SK-N-SH (cell line): ENCODE data around the gene CAPG. TPM values are rescaled to one million over a fixed set of nuclear protein-coding genes. Genes with fewer than 3 reads are reported as not detected.

Experiments
- CTCF ChIA-PET: fragments of 300-600, 350-600 bp; formaldehyde crosslinking; extraction: SDS; loops from one replicate; lab custom pipeline; 2021; lab: Yijun Ruan, JAX
- POLR2A ChIA-PET: fragments of 350-600 bp; sonication (Branson Sonifier 250); formaldehyde crosslinking; extraction: SDS; loops from one replicate; lab custom pipeline; 2020; ENCODE audit warnings: antibody characterized with exemption, inconsistent platforms; lab: Yijun Ruan, JAX
- DNase-seq: peaks from one replicate; pipeline ENCODE4 v3.0.0; 2012
- H2AFZ ChIP-seq: fragments of 200-600 bp; sonication (generic); 2 replicates; pipeline ENCODE4 v1.8.1; 2016; ENCODE audit warnings: antibody characterized with exemption, mild to moderate bottlenecking, low read depth
- H3F3A ChIP-seq: fragments of 200-600 bp; sonication (generic); replicated peaks from 2 replicates; pipeline ENCODE3; 2016; ENCODE audit warnings: antibody characterized with exemption, mild to moderate bottlenecking; ENCODE audit not compliant: insufficient read depth
- H3K27ac ChIP-seq, 2 experiments: fragments of 200-500 bp in 1 of 2; fragments of 200-600 bp in 1 of 2; sonication (Bioruptor generic) in 1 of 2; sonication (generic), shearing (Covaris generic) in 1 of 2; 2 replicates each; pipeline versions ENCODE4 v1.5.1 to v1.6.1; 2014 to 2016; ENCODE audit warnings: low read depth in 2 of 2, inconsistent platforms in 1 of 2, low read length in 1 of 2, mild to moderate bottlenecking in 1 of 2, mixed read lengths in 1 of 2
- H3K27me3 ChIP-seq: fragments of 200-600 bp; sonication (generic), shearing (Covaris generic); 2 replicates; pipeline ENCODE4 v1.6.1; 2016; ENCODE audit warnings: mixed run types; ENCODE audit not compliant: insufficient read depth
- H3K36me3 ChIP-seq, 2 experiments: fragments of 200-500 bp in 1 of 2; fragments of 200-600 bp in 1 of 2; sonication (Bioruptor generic) in 1 of 2; sonication (generic) in 1 of 2; replicated peaks in 1 of 2; 2 replicates each; pipeline versions ENCODE3 to v1.5.1; 2014 to 2016; ENCODE audit warnings: low read length in 1 of 2, mild to moderate bottlenecking in 1 of 2; ENCODE audit not compliant: insufficient read depth in 2 of 2, control insufficient read depth in 1 of 2
- H3K4me1 ChIP-seq, 2 experiments: fragments of 200-500 bp in 1 of 2; fragments of 200-600 bp in 1 of 2; sonication (Bioruptor generic) in 1 of 2; sonication (generic), shearing (Covaris generic) in 1 of 2; 2 replicates each; pipeline versions ENCODE4 v1.5.1 to v1.6.1; 2014 to 2016; ENCODE audit warnings: low read depth in 1 of 2, low read length in 1 of 2, mixed run types in 1 of 2; ENCODE audit not compliant: insufficient read depth in 2 of 2, control insufficient read depth in 1 of 2
- H3K4me2 ChIP-seq: fragments of 200-600 bp; sonication (generic), shearing (Covaris generic); 2 replicates; pipeline ENCODE4 v1.6.1; 2017; ENCODE audit warnings: mixed run types
- H3K4me3 ChIP-seq, 2 experiments: fragments of 200-500 bp in 1 of 2; fragments of 200-600 bp in 1 of 2; sonication (Bioruptor generic) in 1 of 2; sonication (generic), shearing (Covaris generic) in 1 of 2; 2 replicates each; pipeline versions ENCODE4 v1.5.1 to v1.8.1; 2014 to 2016; ENCODE audit warnings: low read depth in 2 of 2, inconsistent platforms in 1 of 2, low read length in 1 of 2, mild to moderate bottlenecking in 1 of 2, mixed read lengths in 1 of 2, moderate library complexity in 1 of 2
- H3K79me2 ChIP-seq: fragments of 200-600 bp; sonication (generic); 2 replicates; pipeline ENCODE4 v1.8.1; 2017; ENCODE audit warnings: mild to moderate bottlenecking; ENCODE audit not compliant: insufficient read depth
- H3K9ac ChIP-seq: fragments of 200-600 bp; sonication (generic); 2 replicates; pipeline ENCODE4 v1.6.1; 2017; ENCODE audit warnings: mixed run types
- H3K9me2 ChIP-seq: fragments of 200-600 bp; sonication (generic); 2 replicates; pipeline ENCODE4 v1.6.1; 2017; ENCODE audit warnings: mixed run types
- H3K9me3 ChIP-seq: fragments of 200-600 bp; sonication (generic); 2 replicates; pipeline ENCODE4 v1.6.1; 2017; ENCODE audit warnings: mixed run types, mild to moderate bottlenecking, moderate library complexity
- H4K20me1 ChIP-seq: fragments of 200-600 bp; sonication (generic); 2 replicates; pipeline ENCODE4 v1.6.1; 2017; ENCODE audit warnings: mild to moderate bottlenecking, mixed run types; ENCODE audit not compliant: insufficient read depth
- CHD2 ChIP-seq: fragments of 150-350 bp; IDR thresholded peaks from 2 replicates; pipeline ENCODE4 v1.6.1; 2018; ENCODE audit warnings: low read length; ENCODE audit not compliant: partially characterized antibody
- ELF1 ChIP-seq: IDR thresholded peaks from 2 replicates; pipeline ENCODE4 v1.4.0; 2012
- EZH2phosphoT487 ChIP-seq: fragments of 200-600 bp; sonication (generic); IDR thresholded peaks from 2 replicates; pipeline ENCODE4 v1.6.1; 2017; ENCODE audit warnings: low read depth, mixed run types, mild to moderate bottlenecking, antibody characterized with exemption, moderate library complexity, borderline replicate concordance
- FOXM1 ChIP-seq: IDR thresholded peaks from 2 replicates; pipeline ENCODE4 v1.4.0; 2012; ENCODE audit warnings: low read depth, mild to moderate bottlenecking
- GABPA ChIP-seq: IDR thresholded peaks from 2 replicates; pipeline ENCODE4 v1.4.0; 2012; ENCODE audit warnings: low read depth, mild to moderate bottlenecking
- MEF2A ChIP-seq: IDR thresholded peaks from 2 replicates; pipeline ENCODE4 v1.4.0; 2012; ENCODE audit warnings: low read depth, borderline replicate concordance
- MXI1 ChIP-seq: IDR thresholded peaks from 2 replicates; pipeline ENCODE4 v1.6.1; 2012; ENCODE audit warnings: mild to moderate bottlenecking, low read depth, low read length, improper control_type of control experiment
- NFIC ChIP-seq: IDR thresholded peaks from 2 replicates; pipeline ENCODE4 v1.4.0; 2012; ENCODE audit warnings: borderline replicate concordance
- NRF1 ChIP-seq: IDR thresholded peaks from 2 replicates; pipeline ENCODE4 v1.6.1; 2012; ENCODE audit warnings: low read depth, mild to moderate bottlenecking, low read length
- RAD21 ChIP-seq: IDR thresholded peaks from 2 replicates; pipeline ENCODE4 v1.6.1; 2012; ENCODE audit warnings: mild to moderate bottlenecking, low read length
- RCOR1 ChIP-seq: fragments of 150-350 bp; IDR thresholded peaks from 2 replicates; pipeline ENCODE4 v1.6.1; 2017; ENCODE audit warnings: antibody characterized with exemption, low read length
- REST ChIP-seq: IDR thresholded peaks from 2 replicates; pipeline ENCODE4 v1.6.1; 2012; ENCODE audit warnings: mild to moderate bottlenecking, low read depth, low read length, moderate library complexity
- RXRA ChIP-seq: IDR thresholded peaks from 2 replicates; pipeline ENCODE4 v1.4.0; 2012; ENCODE audit warnings: low read depth, mild to moderate bottlenecking, borderline replicate concordance
- SIN3A ChIP-seq: IDR thresholded peaks from 2 replicates; pipeline ENCODE4 v1.6.1; 2012; ENCODE audit warnings: low read depth, mild to moderate bottlenecking, low read length, moderate library complexity, borderline replicate concordance
- TCF12 ChIP-seq: IDR thresholded peaks from 2 replicates; pipeline ENCODE4 v1.4.0; 2012
- TEAD4 ChIP-seq: IDR thresholded peaks from 2 replicates; pipeline ENCODE4 v1.4.0; 2012; ENCODE audit warnings: mild to moderate bottlenecking, borderline replicate concordance; ENCODE audit not compliant: insufficient read depth
- USF2 ChIP-seq: fragments of 150-350 bp; IDR thresholded peaks from 2 replicates; pipeline ENCODE4 v1.6.1; 2017; ENCODE audit warnings: antibody characterized with exemption, low read length, low read depth, borderline replicate concordance
- YY1 ChIP-seq: IDR thresholded peaks from 2 replicates; pipeline ENCODE4 v1.4.0; 2012; ENCODE audit warnings: low read depth, mild to moderate bottlenecking
- WGBS: methylation state at CpG from one replicate; pipeline ENCODE4 v1.1.6; 2017; ENCODE audit warnings: low lambda C conversion rate; 5-methylcytosine and 5-hydroxymethylcytosine counted together
- polyA plus RNA-seq, 3 experiments: library from polyadenylated mRNA; depleted of rRNA; stranded (reverse); fragments of >200 nt; gene quantifications; 2 replicates each; pipeline ENCODE4 v1.2.3, GENCODE V29; 2012
- TF ChIP-seq, protein P1 (sequence below): IDR thresholded peaks from 2 replicates; pipeline ENCODE4 v1.4.0; 2012; ENCODE audit warnings: low read depth

The CAPG gene
- polyA plus RNA-seq, 1 of the 3 experiments (the other 2 are of a cell fraction), result 1.2 TPM

DNA sequence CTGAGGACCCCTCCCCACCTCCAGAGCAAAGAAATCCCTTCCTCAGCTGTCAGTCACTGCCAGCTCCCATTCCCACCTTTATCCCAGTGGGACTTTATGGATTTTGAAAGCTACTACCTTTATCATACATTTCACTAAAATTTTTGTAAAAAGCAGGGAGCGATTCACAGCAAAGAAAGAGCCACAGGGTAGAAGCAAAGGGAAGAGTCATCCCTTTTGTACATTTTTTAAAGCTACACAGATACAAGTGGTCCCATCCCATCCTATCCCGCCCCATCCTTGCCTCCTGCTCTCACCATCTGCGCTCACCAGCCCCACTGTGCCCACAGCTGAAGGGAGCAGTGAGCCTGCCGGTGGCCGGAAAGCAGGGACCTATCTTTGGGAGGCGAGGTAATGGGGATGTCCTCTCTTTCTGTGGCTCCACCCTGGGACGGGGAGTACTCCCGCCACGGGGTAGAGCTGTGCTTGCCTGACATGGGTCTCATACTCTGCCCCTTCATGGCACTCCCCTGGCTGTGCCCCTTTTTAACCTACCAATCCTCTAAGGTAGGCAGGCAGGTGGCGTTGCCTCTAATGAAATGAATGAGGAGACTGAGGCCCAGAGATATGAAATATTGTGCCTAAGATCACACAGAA is 21.5 kb upstream of the CAPG start:
- no peak for DNase-seq
- no peaks in the 10 kb centered on the region for H3K27me3 ChIP-seq
- H3F3A ChIP-seq, result peaks cover under 1% of the 10 kb centered on the region
- no peaks in the 10 kb centered on the region for H3K9me2 ChIP-seq
- no peak overlapping the region for H3K4me3 ChIP-seq
- 96% methylated on average over 9 of the region's 10 CpGs for WGBS
- H3K4me2 ChIP-seq, result no peak overlapping the region
- CTCF ChIA-PET, result interaction anchor here (0.6 to 4.7 kb wide), 4 partner anchors 11 to 286 kb away, joined by 3 to 43 read pairs (median 19); partner anchors contain the start of gene MAT2A
- H4K20me1 ChIP-seq, result no peaks in the 10 kb centered on the region
- H3K9me3 ChIP-seq, result no peaks in the 10 kb centered on the region
- no peak overlapping the region for H3K9ac ChIP-seq
- peaks cover under 1 to 64% of the 10 kb centered on the region in 2 experiments; a peak in 2 of 4 replicates for H3K4me1 ChIP-seq
- TF ChIP-seq, protein P1, sequence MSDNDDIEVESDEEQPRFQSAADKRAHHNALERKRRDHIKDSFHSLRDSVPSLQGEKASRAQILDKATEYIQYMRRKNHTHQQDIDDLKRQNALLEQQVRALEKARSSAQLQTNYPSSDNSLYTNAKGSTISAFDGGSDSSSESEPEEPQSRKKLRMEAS, result no peak
- TF ChIP-seq NFIC, result no peak
- no peak for TF ChIP-seq RAD21
- no peak for TF ChIP-seq EZH2phosphoT487
- no peak for TF ChIP-seq SIN3A
- no peak for TF ChIP-seq YY1
- TF ChIP-seq CHD2, result no peak
- TF ChIP-seq TEAD4, result no peak
- TF ChIP-seq RCOR1, result no peak
- TF ChIP-seq USF2, result no peak
- TF ChIP-seq MEF2A, result no peak
- no peak for TF ChIP-seq MXI1
- TF ChIP-seq GABPA, result no peak
- no peak for TF ChIP-seq FOXM1
- TF ChIP-seq, all 33 proteins: peak for 0
- POLR2A ChIA-PET, result interaction anchor here (1.4 to 4.8 kb wide), 3 partner anchors 92 to 112 kb away, joined by 5 to 54 read pairs (median 43); partner anchors contain the start of gene MAT2A
- Histone ChIP-seq H3K27ac (no peak overlapping the region; a peak in 1 of 4 replicates), H3K36me3 (no peaks in the 10 kb centered on the region), H3K79me2 (no peaks in the 10 kb centered on the region), H2AFZ (no peak overlapping the region)

DNA sequence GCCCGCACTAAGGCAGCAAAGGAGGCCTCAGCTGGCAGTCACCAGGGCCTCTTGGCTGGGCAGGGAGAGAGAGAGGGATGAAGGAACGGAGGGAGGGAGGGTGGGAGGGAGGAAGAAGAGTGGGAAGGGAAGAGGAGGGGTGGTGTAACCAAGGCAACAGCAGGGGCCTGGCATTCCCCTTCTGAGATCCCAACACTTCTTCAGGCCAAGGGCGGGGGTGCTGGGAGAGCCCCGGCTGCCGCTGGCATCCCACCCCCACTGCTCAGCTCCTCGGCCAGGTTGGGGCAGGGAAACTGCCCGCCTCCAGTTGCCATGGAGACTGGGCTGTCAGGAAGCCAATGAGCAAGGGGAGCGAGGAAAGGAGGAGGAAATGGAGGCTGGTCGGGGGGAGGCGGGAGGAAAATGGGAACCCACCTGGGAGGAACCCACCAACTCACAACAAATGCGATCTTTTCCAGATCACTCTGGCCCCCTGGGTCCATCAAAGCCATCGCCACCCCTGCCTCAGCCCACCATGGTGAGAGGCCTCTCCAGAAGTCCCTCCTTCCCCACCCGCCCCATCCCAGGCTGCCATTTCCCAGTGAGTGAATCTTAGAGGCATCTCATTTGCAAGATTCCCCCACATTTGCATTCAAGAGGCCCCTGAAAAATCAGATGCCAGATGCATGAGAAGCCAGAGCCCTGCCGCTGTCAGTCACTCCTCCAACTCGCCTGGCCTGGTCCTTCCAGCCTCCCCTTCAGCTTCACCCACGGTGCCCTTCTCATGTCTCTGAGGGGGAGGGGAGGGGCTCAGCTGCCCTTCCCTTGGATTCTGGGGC is 20.8 kb upstream of the CAPG start:
- Histone ChIP-seq H3K9me2 (no peaks in the 10 kb centered on the region), H3K27ac (no peak overlapping the region; a peak in 1 of 4 replicates), H3K27me3 (no peaks in the 10 kb centered on the region), H3K4me1 (peaks cover 0 to 56% of the 10 kb centered on the region in 2 experiments; a peak in 2 of 4 replicates), H2AFZ (no peak overlapping the region), H3K79me2 (no peaks in the 10 kb centered on the region), H3F3A (no peaks in the 10 kb centered on the region), H4K20me1 (no peaks in the 10 kb centered on the region), H3K9me3 (no peaks in the 10 kb centered on the region), H3K36me3 (no peaks in the 10 kb centered on the region), H3K4me2 (no peak overlapping the region), H3K9ac (no peak overlapping the region), H3K4me3 (no peak overlapping the region)
- POLR2A ChIA-PET, result interaction anchor here (1.4 to 4.8 kb wide), 3 partner anchors 93 to 113 kb away, joined by 5 to 54 read pairs (median 43); partner anchors contain the start of gene MAT2A
- CTCF ChIA-PET, result interaction anchor here (0.8 to 4.7 kb wide), 4 partner anchors 10 to 120 kb away, joined by 3 to 43 read pairs (median 19); partner anchors contain the start of gene MAT2A
- DNase-seq, result peak; percentile 79
- WGBS, result 70% methylated on average over 15 of the region's 16 CpGs
- TF ChIP-seq TCF12 (no peak), NRF1 (no peak), SIN3A (no peak), ELF1 (no peak), EZH2phosphoT487 (no peak), GABPA (no peak), FOXM1 (no peak), RXRA (no peak), REST (no peak)
- TF ChIP-seq, protein P1, result no peak
